ENCODE measurements around the gene TRIM44. TPM values are rescaled to one million over a fixed set of nuclear protein-coding genes. Genes with fewer than 3 reads are reported as not detected.

TRIM44 gene
- total RNA-seq, 2 experiments from 2014 or later, result 37.4 to 40.1 TPM

GRCh38 chr11:35717043-35717442 lies 54.5 kb downstream of the TRIM44 start:
- no peak for TF ChIP-seq CTCF (IDR thresholded peaks at IDR 0.05)
- intact Hi-C loops (cut with micrococcal nuclease), result no loop called here
- peaks cover 7% of the 10 kb centered on the region for H3K9me3 Mint-ChIP-seq
- DNase-seq (peak; percentile 8), ATAC-seq (no peak)
- no peak overlapping the region for H3K27ac Mint-ChIP-seq
- peaks cover 42% of the 10 kb centered on the region for H3K4me1 Mint-ChIP-seq (ENCODE audit: low read depth)
- H3K36me3 Mint-ChIP-seq (ENCODE audit: low read depth), result peaks cover 13% of the 10 kb centered on the region
- H3K27me3 Mint-ChIP-seq, result no peaks in the 10 kb centered on the region
- POLR2A ChIA-PET, result no interaction called here
- H3K4me3 Mint-ChIP-seq, result no peak overlapping the region
- CTCF ChIA-PET, result no interaction called here

GRCh38 chr11:35717520-35717919 lies 54.9 kb downstream of the TRIM44 start:
- CTCF ChIA-PET, result no interaction called here
- TF ChIP-seq CTCF (IDR thresholded peaks at IDR 0.05), result no peak
- Mint-ChIP-seq H3K27ac (no peak overlapping the region), H3K4me1 (ENCODE audit: low read depth) (peaks cover 43% of the 10 kb centered on the region), H3K36me3 (ENCODE audit: low read depth) (peaks cover 13% of the 10 kb centered on the region), H3K4me3 (no peak overlapping the region), H3K9me3 (peaks cover 7% of the 10 kb centered on the region), H3K27me3 (no peaks in the 10 kb centered on the region)
- no peak for DNase-seq
- no peak for ATAC-seq
- intact Hi-C loops (cut with micrococcal nuclease), result no loop called here
- POLR2A ChIA-PET, result no interaction called here

- H3K27ac Mint-ChIP-seq, result peak overlapping the region; percentile 46
- H3K4me3 Mint-ChIP-seq, result no peak overlapping the region
- TF ChIP-seq CTCF (IDR thresholded peaks at IDR 0.05), result no peak
- no peaks in the 10 kb centered on the region for H3K27me3 Mint-ChIP-seq
- no peaks in the 10 kb centered on the region for H3K9me3 Mint-ChIP-seq
- H3K36me3 Mint-ChIP-seq (ENCODE audit: low read depth), result peaks cover 20% of the 10 kb centered on the region
- no peak for ATAC-seq
- no peak for DNase-seq
- peaks cover 30% of the 10 kb centered on the region for H3K4me1 Mint-ChIP-seq (ENCODE audit: low read depth)
- ChIA-PET CTCF (no interaction called here), POLR2A (no interaction called here)
- intact Hi-C loops (cut with micrococcal nuclease), result no loop called here
Measured at GRCh38 chr11:35721651-35722282, 59.2 kb downstream of the TRIM44 start.

GRCh38 chr11:35722641-35723040 lies 60.1 kb downstream of the TRIM44 start:
- TF ChIP-seq CTCF (IDR thresholded peaks at IDR 0.05), result no peak
- Mint-ChIP-seq H3K27ac (no peak overlapping the region), H3K4me1 (ENCODE audit: low read depth) (peaks cover 22% of the 10 kb centered on the region), H3K4me3 (no peak overlapping the region), H3K36me3 (ENCODE audit: low read depth) (peaks cover 28% of the 10 kb centered on the region), H3K27me3 (no peaks in the 10 kb centered on the region), H3K9me3 (peaks cover 3% of the 10 kb centered on the region)
- ChIA-PET CTCF (no interaction called here), POLR2A (no interaction called here)
- ATAC-seq (no peak), DNase-seq (no peak)
- intact Hi-C loops (cut with micrococcal nuclease), result no loop called here

- peaks cover 20% of the 10 kb centered on the region for H3K4me1 Mint-ChIP-seq (ENCODE audit: low read depth)
- no peak for ATAC-seq
- ChIA-PET CTCF (interaction anchor here (1.1 kb wide), 1 partner anchor 8 kb away, joined by 3 read pairs; no protein-coding TSS in a partner anchor), POLR2A (no interaction called here)
- TF ChIP-seq CTCF (IDR thresholded peaks at IDR 0.05), result no peak
- H3K27me3 Mint-ChIP-seq, result no peaks in the 10 kb centered on the region
- H3K4me3 Mint-ChIP-seq, result no peak overlapping the region
- H3K36me3 Mint-ChIP-seq (ENCODE audit: low read depth), result peaks cover 34% of the 10 kb centered on the region
- DNase-seq, result no peak
- H3K9me3 Mint-ChIP-seq, result peaks cover 3% of the 10 kb centered on the region
- intact Hi-C loops (cut with micrococcal nuclease), result no loop called here
- H3K27ac Mint-ChIP-seq, result no peak overlapping the region
Measured at GRCh38 chr11:35723493-35723892, 60.9 kb downstream of the TRIM44 start.

All from activated CD8-positive, alpha-beta T cell treated with anti-CD3 and anti-CD28 coated beads for 36 hours (primary cell).